Stimulated activated naive B cell treated with anti-CD40 and anti-IgM and Interleukin-4, amounts not matched to agents 10 μg/mL and 1 μg/mL and 100 μg/mL, for 72 hours (primary cell): ENCODE measurements around the gene TCP11L2.
A peak's percentile ranks its signal among the peaks of the same experiment; 100 is the strongest.

Experiments
- ATAC-seq, 2 donors: fragments of 150-1000 bp; cut with Tn5 transposase; replicated peaks; 2 replicates each; pipeline ENCODE4 v1.10.0; 2021; ENCODE audit warnings: moderate library complexity in 1 of 2
- DNase-seq: peaks from one replicate; pipeline ENCODE4 v3.0.0; 2021
- H3K27ac Mint-ChIP-seq: one replicate; pipeline ENCODE4 v1.8.0; 2022; ENCODE audit warnings: mild to moderate bottlenecking, mixed read lengths
- H3K27me3 Mint-ChIP-seq, 2 donors: one replicate each; pipeline ENCODE4 v1.8.0; 2022; ENCODE audit warnings: mixed read lengths in 2 of 2
- H3K36me3 Mint-ChIP-seq, 2 donors: one replicate each; pipeline ENCODE4 v1.8.0; 2022; ENCODE audit warnings: mixed read lengths in 2 of 2, mild to moderate bottlenecking in 1 of 2
- H3K4me1 Mint-ChIP-seq, 2 donors: one replicate each; pipeline ENCODE4 v1.8.0; 2022; ENCODE audit warnings: mixed read lengths in 2 of 2, mild to moderate bottlenecking in 1 of 2
- H3K4me3 Mint-ChIP-seq, 2 donors: one replicate each; pipeline ENCODE4 v1.8.0; 2022; ENCODE audit warnings: mild to moderate bottlenecking in 2 of 2, mixed read lengths in 2 of 2, moderate library complexity in 1 of 2
- H3K9me3 Mint-ChIP-seq, 2 donors: one replicate each; pipeline ENCODE4 v1.8.0; 2022; ENCODE audit warnings: mixed read lengths in 2 of 2, mild to moderate bottlenecking in 1 of 2

The TCP11L2 gene

GRCh38 chr12:106302401-106303201 is at the start of gene TCP11L2:
TCP11L2 (plus strand) TSS chr12:106302733; CDS start chr12:106311076, 8,343 bp downstream.
- no peaks in the 10 kb centered on the region for H3K27me3 Mint-ChIP-seq
- H3K36me3 Mint-ChIP-seq, result peaks cover 3 to 4% of the 10 kb centered on the region in 2 donors
- peak; percentile 81 for DNase-seq

GRCh38 chr12:106254724-106255123 is 47.8 kb upstream of the TCP11L2 start:
- H3K4me1 Mint-ChIP-seq, result peaks cover 3 to 7% of the 10 kb centered on the region in 2 donors
- no peak for ATAC-seq
- H3K4me3 Mint-ChIP-seq, result no peak overlapping the region
- H3K36me3 Mint-ChIP-seq, result no peaks in the 10 kb centered on the region
- H3K9me3 Mint-ChIP-seq, result no peaks in the 10 kb centered on the region
- H3K27me3 Mint-ChIP-seq, result peaks cover 6 to 24% of the 10 kb centered on the region in 2 donors
- no peak for DNase-seq
- H3K27ac Mint-ChIP-seq, result no peak overlapping the region

More at GRCh38 chr12:106302401-106303201, at the start of gene TCP11L2:
- H3K4me1 Mint-ChIP-seq, result peaks cover 33 to 56% of the 10 kb centered on the region in 2 donors
- H3K4me3 Mint-ChIP-seq, result peak within 1 kb of the TSS; percentile 92 to 100
- no peaks in the 10 kb centered on the region for H3K9me3 Mint-ChIP-seq
- H3K27ac Mint-ChIP-seq, result peak within 1 kb of the TSS; percentile 100
- ATAC-seq, result peak; percentile 49 to 58

- Mint-ChIP-seq H3K27ac (no peak overlapping the region), H3K36me3 (no peaks in the 10 kb centered on the region), H3K4me1 (peaks cover 0 to 9% of the 10 kb centered on the region in 2 donors), H3K9me3 (no peaks in the 10 kb centered on the region), H3K27me3 (peaks cover 10 to 24% of the 10 kb centered on the region in 2 donors), H3K4me3 (no peak overlapping the region)
- DNase-seq (no peak), ATAC-seq (no peak)
These were observed 47.0 kb upstream of the TCP11L2 start for GRCh38 chr12:106255493-106255892.

- Mint-ChIP-seq H3K36me3 (no peaks in the 10 kb centered on the region), H3K9me3 (no peaks in the 10 kb centered on the region), H3K27ac (no peak overlapping the region), H3K27me3 (peaks cover 10 to 24% of the 10 kb centered on the region in 2 donors), H3K4me1 (peaks cover 0 to 9% of the 10 kb centered on the region in 2 donors), H3K4me3 (no peak overlapping the region)
- DNase-seq, result no peak
- ATAC-seq, result no peak
These were observed 46.6 kb upstream of the TCP11L2 start for GRCh38 chr12:106255952-106256351.

- Mint-ChIP-seq H3K27me3 (peaks cover 14 to 29% of the 10 kb centered on the region in 2 donors), H3K9me3 (no peaks in the 10 kb centered on the region), H3K36me3 (no peaks in the 10 kb centered on the region), H3K27ac (no peak overlapping the region), H3K4me3 (no peak overlapping the region), H3K4me1 (peaks cover 0 to 9% of the 10 kb centered on the region in 2 donors)
- no peak for ATAC-seq
- DNase-seq, result no peak
These were observed 46.0 kb upstream of the TCP11L2 start for GRCh38 chr12:106256524-106256923.

- H3K4me3 Mint-ChIP-seq, result no peak overlapping the region
- H3K4me1 Mint-ChIP-seq, result peaks cover 0 to 4% of the 10 kb centered on the region in 2 donors
- H3K27ac Mint-ChIP-seq, result no peak overlapping the region
These were observed 44.3 kb upstream of the TCP11L2 start for GRCh38 chr12:106258226-106258625.

GRCh38 chr12:106258935-106259334 is 43.6 kb upstream of the TCP11L2 start:
- Mint-ChIP-seq H3K27me3 (peaks cover 17 to 28% of the 10 kb centered on the region in 2 donors), H3K36me3 (no peaks in the 10 kb centered on the region), H3K4me3 (no peak overlapping the region), H3K4me1 (peaks cover 0 to 4% of the 10 kb centered on the region in 2 donors), H3K27ac (no peak overlapping the region), H3K9me3 (no peaks in the 10 kb centered on the region)
- DNase-seq (no peak), ATAC-seq (no peak)

More at GRCh38 chr12:106258226-106258625, 44.3 kb upstream of the TCP11L2 start:
- DNase-seq, result no peak
- Mint-ChIP-seq H3K36me3 (no peaks in the 10 kb centered on the region), H3K27me3 (peaks cover 17 to 23% of the 10 kb centered on the region in 2 donors), H3K9me3 (no peaks in the 10 kb centered on the region)
- no peak for ATAC-seq

- peaks cover 0 to 2% of the 10 kb centered on the region in 2 donors for H3K4me1 Mint-ChIP-seq
- DNase-seq (no peak), ATAC-seq (no peak)
- H3K27ac Mint-ChIP-seq, result no peak overlapping the region
- peaks cover 25 to 52% of the 10 kb centered on the region in 2 donors for H3K27me3 Mint-ChIP-seq
- H3K4me3 Mint-ChIP-seq, result no peak overlapping the region
- H3K36me3 Mint-ChIP-seq, result no peaks in the 10 kb centered on the region
- H3K9me3 Mint-ChIP-seq, result no peaks in the 10 kb centered on the region
These were observed 37.4 kb upstream of the TCP11L2 start for GRCh38 chr12:106265116-106265515.

GRCh38 chr12:106267535-106267934 is 35.0 kb upstream of the TCP11L2 start:
- H3K27me3 Mint-ChIP-seq, result peaks cover 26 to 56% of the 10 kb centered on the region in 2 donors
- ATAC-seq (no peak), DNase-seq (no peak)
- H3K4me1 Mint-ChIP-seq, result no peaks in the 10 kb centered on the region
- H3K9me3 Mint-ChIP-seq, result no peaks in the 10 kb centered on the region
- no peak overlapping the region for H3K27ac Mint-ChIP-seq
- H3K36me3 Mint-ChIP-seq, result no peaks in the 10 kb centered on the region
- H3K4me3 Mint-ChIP-seq, result no peak overlapping the region

- Mint-ChIP-seq H3K27ac (peak overlapping the region; percentile 51), H3K9me3 (no peaks in the 10 kb centered on the region), H3K27me3 (peaks cover 26 to 55% of the 10 kb centered on the region in 2 donors), H3K4me3 (no peak overlapping the region), H3K4me1 (peaks cover 0 to 1% of the 10 kb centered on the region in 2 donors), H3K36me3 (no peaks in the 10 kb centered on the region)
- DNase-seq (no peak), ATAC-seq (no peak)
These were observed 33.3 kb upstream of the TCP11L2 start for GRCh38 chr12:106269150-106269771.

GRCh38 chr12:106271575-106272505 is 30.7 kb upstream of the TCP11L2 start:
- no peak for DNase-seq
- ATAC-seq, result no peak
- no peaks in the 10 kb centered on the region for H3K36me3 Mint-ChIP-seq
- peaks cover 8 to 19% of the 10 kb centered on the region in 2 donors for H3K4me1 Mint-ChIP-seq
- H3K27me3 Mint-ChIP-seq, result peaks cover 25 to 40% of the 10 kb centered on the region in 2 donors
- no peaks in the 10 kb centered on the region for H3K9me3 Mint-ChIP-seq
- H3K27ac Mint-ChIP-seq, result no peak overlapping the region
- H3K4me3 Mint-ChIP-seq, result no peak overlapping the region

- peaks cover 33 to 43% of the 10 kb centered on the region in 2 donors for H3K27me3 Mint-ChIP-seq
- ATAC-seq (no peak), DNase-seq (no peak)
- H3K4me3 Mint-ChIP-seq, result no peak overlapping the region
- no peaks in the 10 kb centered on the region for H3K36me3 Mint-ChIP-seq
- no peaks in the 10 kb centered on the region for H3K9me3 Mint-ChIP-seq
- no peak overlapping the region for H3K27ac Mint-ChIP-seq
- peaks cover 8 to 20% of the 10 kb centered on the region in 2 donors for H3K4me1 Mint-ChIP-seq
These were observed 29.0 kb upstream of the TCP11L2 start for GRCh38 chr12:106273491-106273890.

- DNase-seq (no peak), ATAC-seq (no peak)
- Mint-ChIP-seq H3K27me3 (peaks cover 31 to 45% of the 10 kb centered on the region in 2 donors), H3K27ac (no peak overlapping the region), H3K4me1 (peaks cover 8 to 20% of the 10 kb centered on the region in 2 donors), H3K4me3 (no peak overlapping the region), H3K36me3 (no peaks in the 10 kb centered on the region), H3K9me3 (no peaks in the 10 kb centered on the region)
These were observed 28.5 kb upstream of the TCP11L2 start for GRCh38 chr12:106274012-106274411.
